Glutamatergic neuron (in vitro differentiated cells): ENCODE measurements around the gene MAD2L2. TPM values are rescaled to one million over a fixed set of nuclear protein-coding genes. Genes with fewer than 3 reads are reported as not detected.

Experiments used
- DNase-seq: peaks from one replicate; pipeline ENCODE4 v3.0.0; 2022
- H3K27ac Mint-ChIP-seq: one replicate; pipeline ENCODE4 v1.8.0; 2020; ENCODE audit warnings: mild to moderate bottlenecking, mixed read lengths, inconsistent platforms; ENCODE audit not compliant: unreplicated experiment
- H3K27me3 Mint-ChIP-seq: one replicate; pipeline ENCODE4 v1.8.0; 2020; ENCODE audit warnings: mild to moderate bottlenecking, moderate library complexity, mixed read lengths, inconsistent platforms; ENCODE audit not compliant: unreplicated experiment
- H3K36me3 Mint-ChIP-seq: one replicate; pipeline ENCODE4 v1.8.0; 2020; ENCODE audit warnings: mild to moderate bottlenecking, mixed read lengths, inconsistent platforms; ENCODE audit not compliant: unreplicated experiment
- H3K4me1 Mint-ChIP-seq: one replicate; pipeline ENCODE4 v1.8.0; 2020; ENCODE audit warnings: mild to moderate bottlenecking, low read depth, mixed read lengths, inconsistent platforms; ENCODE audit not compliant: unreplicated experiment
- H3K4me3 Mint-ChIP-seq: one replicate; pipeline ENCODE4 v1.8.0; 2020; ENCODE audit warnings: mild to moderate bottlenecking, mixed read lengths, inconsistent platforms; ENCODE audit not compliant: unreplicated experiment
- H3K9me3 Mint-ChIP-seq: one replicate; pipeline ENCODE4 v1.8.0; 2020; ENCODE audit warnings: mild to moderate bottlenecking, moderate library complexity, mixed read lengths, inconsistent platforms; ENCODE audit not compliant: unreplicated experiment
- total RNA-seq: library from RNA; stranded (reverse); fragmentation: NEBNext Ultra II Directional; extraction: Animal tissue kit (Norgen Biotek cat#: 25700); gene quantifications from one replicate; pipeline ENCODE4 v1.2.1, GENCODE V29; 2021; ENCODE audit not compliant: unreplicated experiment
- TF ChIP-seq, protein P1 (sequence below): fragments of 200-600 bp; sonication (generic); IDR thresholded peaks from one replicate; pipeline ENCODE4 v1.5.0; 2021; ENCODE audit not compliant: partially characterized antibody, unreplicated experiment

MAD2L2 gene
- total RNA-seq, 1 donor from 2014 or later = 90.2 TPM

DNA sequence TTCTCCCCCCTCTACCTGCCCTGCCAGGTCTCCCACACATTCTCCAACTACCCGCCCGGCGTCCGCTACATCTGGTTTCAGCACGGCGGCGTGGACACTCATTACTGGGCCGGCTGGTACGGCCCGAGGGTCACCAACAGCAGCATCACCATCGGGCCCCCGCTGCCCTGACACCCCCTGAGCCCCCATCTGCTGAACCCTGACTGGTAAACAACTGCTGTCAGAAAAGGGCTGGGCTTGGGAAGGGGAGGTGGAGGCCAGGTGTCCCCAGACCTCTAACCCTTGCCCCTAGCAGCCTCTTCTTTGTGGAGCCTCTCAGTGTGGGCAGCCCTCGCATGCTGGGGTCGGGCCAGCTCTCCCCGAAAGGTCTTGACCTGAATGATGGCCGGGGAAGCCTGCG, 19.8 kb downstream of the MAD2L2 start:
- Mint-ChIP-seq H3K27ac (no peak overlapping the region), H3K9me3 (no peaks in the 10 kb centered on the region), H3K36me3 (no peaks in the 10 kb centered on the region), H3K4me1 (no peaks in the 10 kb centered on the region), H3K27me3 (peaks cover 6% of the 10 kb centered on the region), H3K4me3 (no peak overlapping the region)
- DNase-seq = no peak
- TF ChIP-seq, protein P1, sequence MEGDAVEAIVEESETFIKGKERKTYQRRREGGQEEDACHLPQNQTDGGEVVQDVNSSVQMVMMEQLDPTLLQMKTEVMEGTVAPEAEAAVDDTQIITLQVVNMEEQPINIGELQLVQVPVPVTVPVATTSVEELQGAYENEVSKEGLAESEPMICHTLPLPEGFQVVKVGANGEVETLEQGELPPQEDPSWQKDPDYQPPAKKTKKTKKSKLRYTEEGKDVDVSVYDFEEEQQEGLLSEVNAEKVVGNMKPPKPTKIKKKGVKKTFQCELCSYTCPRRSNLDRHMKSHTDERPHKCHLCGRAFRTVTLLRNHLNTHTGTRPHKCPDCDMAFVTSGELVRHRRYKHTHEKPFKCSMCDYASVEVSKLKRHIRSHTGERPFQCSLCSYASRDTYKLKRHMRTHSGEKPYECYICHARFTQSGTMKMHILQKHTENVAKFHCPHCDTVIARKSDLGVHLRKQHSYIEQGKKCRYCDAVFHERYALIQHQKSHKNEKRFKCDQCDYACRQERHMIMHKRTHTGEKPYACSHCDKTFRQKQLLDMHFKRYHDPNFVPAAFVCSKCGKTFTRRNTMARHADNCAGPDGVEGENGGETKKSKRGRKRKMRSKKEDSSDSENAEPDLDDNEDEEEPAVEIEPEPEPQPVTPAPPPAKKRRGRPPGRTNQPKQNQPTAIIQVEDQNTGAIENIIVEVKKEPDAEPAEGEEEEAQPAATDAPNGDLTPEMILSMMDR = no peak

GRCh38 chr1:11659748-11660147, 21.2 kb downstream of the MAD2L2 start:
- H3K9me3 Mint-ChIP-seq = peaks cover 2% of the 10 kb centered on the region
- H3K4me3 Mint-ChIP-seq = no peak overlapping the region
- H3K27ac Mint-ChIP-seq = no peak overlapping the region
- TF ChIP-seq, protein P1 = no peak
- no peaks in the 10 kb centered on the region for H3K36me3 Mint-ChIP-seq
- H3K4me1 Mint-ChIP-seq = no peaks in the 10 kb centered on the region
- peaks cover 7% of the 10 kb centered on the region for H3K27me3 Mint-ChIP-seq
- DNase-seq = no peak

- H3K4me3 Mint-ChIP-seq = no peak overlapping the region
- no peak for DNase-seq
- TF ChIP-seq, protein P1 = no peak
Observed at GRCh38 chr1:11658542-11658941, 22.4 kb downstream of the MAD2L2 start.

DNA sequence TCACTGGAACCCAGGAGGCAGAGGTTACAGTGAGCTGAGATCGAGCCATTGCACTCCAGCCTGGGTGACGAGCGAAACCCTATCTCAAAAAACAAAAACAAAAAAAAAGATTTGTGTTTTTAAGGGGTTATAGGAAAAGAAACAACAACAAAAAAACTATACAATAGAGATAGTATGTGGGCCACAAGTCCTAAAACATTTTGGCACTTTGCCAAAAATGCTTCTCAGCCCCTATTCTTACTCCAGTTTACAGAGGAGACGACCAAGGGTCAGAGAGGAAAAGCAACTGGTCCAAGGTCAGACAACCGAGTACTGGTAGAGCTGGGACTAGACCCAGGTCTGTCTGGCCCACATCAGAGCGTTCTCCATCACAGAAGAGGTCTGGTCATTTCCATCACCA, 23.3 kb downstream of the MAD2L2 start:
- Mint-ChIP-seq H3K27me3 (peaks cover 7% of the 10 kb centered on the region), H3K4me1 (peaks cover 2% of the 10 kb centered on the region), H3K36me3 (no peaks in the 10 kb centered on the region)

More at GRCh38 chr1:11658542-11658941, 22.4 kb downstream of the MAD2L2 start:
- H3K27me3 Mint-ChIP-seq = peaks cover 7% of the 10 kb centered on the region
- H3K36me3 Mint-ChIP-seq = no peaks in the 10 kb centered on the region
- H3K27ac Mint-ChIP-seq = no peak overlapping the region
- peaks cover 2% of the 10 kb centered on the region for H3K9me3 Mint-ChIP-seq
- no peaks in the 10 kb centered on the region for H3K4me1 Mint-ChIP-seq

More for the DNA sequence above, 23.3 kb downstream of the MAD2L2 start:
- TF ChIP-seq, protein P1 = no peak
- H3K4me3 Mint-ChIP-seq = no peak overlapping the region
- DNase-seq = no peak
- H3K9me3 Mint-ChIP-seq = peaks cover 2% of the 10 kb centered on the region
- H3K27ac Mint-ChIP-seq = no peak overlapping the region
